Endothelial cell of umbilical vein (primary cell): ENCODE data around the gene GNB1. TPM values are rescaled to one million over a fixed set of nuclear protein-coding genes. Genes with fewer than 3 reads are reported as not detected.

Experiments
- BruUV-seq: library from RNA; stranded (reverse); fragments of 400-500 nt; replicated peaks from 2 replicates; lab custom pipeline; 2021; lab: Mats Ljungman, UMichigan
- CTCF ChIA-PET: fragments of 300-600, 350-600 bp; sonication (Branson Sonifier 250); formaldehyde crosslinking; loops from one replicate; lab custom pipeline; 2021; ENCODE audit warnings: antibody characterized with exemption, inconsistent platforms; lab: Charles Lee
- POLR2A ChIA-PET: fragments of 300-600, 350-600 bp; sonication (Branson Sonifier 250); formaldehyde crosslinking; loops from one replicate; lab custom pipeline; 2021; ENCODE audit warnings: antibody characterized with exemption, inconsistent platforms; lab: Charles Lee
- DNase-seq: peaks from one replicate; pipeline ENCODE4 v3.0.0-alpha.2; 2011; ENCODE audit warnings: low read depth, low spot score
- FAIRE-seq: peaks from 2 replicates; lab custom pipeline; 2011; peaks lifted over from hg19 to GRCh38; lab: Jason Lieb, UNC
- H2AFZ ChIP-seq: 2 replicates; pipeline ENCODE4 v1.6.0; 2012; ENCODE audit warnings: low read depth, low read length, control low read depth, inconsistent platforms
- H3K27ac ChIP-seq: 2 replicates; pipeline ENCODE4 v1.5.1; 2011; ENCODE audit warnings: low read depth, mild to moderate bottlenecking, control low read depth, low read length, moderate library complexity; ENCODE audit not compliant: insufficient read depth
- H3K27me3 ChIP-seq, 2 experiments: 2 replicates each; pipeline versions ENCODE4 v1.6.0 to v1.6.1; 2011; ENCODE audit warnings: low read length in 2 of 2, mixed read lengths in 1 of 2; ENCODE audit not compliant: control insufficient read depth in 2 of 2, insufficient read depth in 2 of 2
- H3K36me3 ChIP-seq, 2 experiments: 2 replicates in 1 of 2; 3 replicates in 1 of 2; pipeline ENCODE4 v1.5.1; 2011; ENCODE audit warnings: low read length in 2 of 2, mild to moderate bottlenecking in 1 of 2, moderate library complexity in 1 of 2; ENCODE audit not compliant: control insufficient read depth in 2 of 2, insufficient read depth in 2 of 2; ENCODE audit errors: extremely low read depth in 1 of 2
- H3K4me1 ChIP-seq: 3 replicates; pipeline ENCODE4 v1.5.1; 2011; ENCODE audit warnings: mild to moderate bottlenecking, low read length; ENCODE audit not compliant: control insufficient read depth, insufficient read depth; ENCODE audit errors: extremely low read depth
- H3K4me2 ChIP-seq: 2 replicates; pipeline ENCODE4 v1.6.1; 2011; ENCODE audit warnings: low read length, control low read depth, mixed read lengths; ENCODE audit not compliant: insufficient read depth
- H3K4me3 ChIP-seq, 3 experiments: fragments of 200-600 bp in 1 of 3; sonication (generic), shearing (Covaris generic) in 1 of 3; replicated peaks in 1 of 3; 2 replicates each; pipeline ENCODE4 v1.5.1; 2011 to 2016; ENCODE audit warnings: control low read depth in 3 of 3, low read length in 3 of 3, mild to moderate bottlenecking in 2 of 3, inconsistent platforms in 1 of 3, low read depth in 1 of 3, moderate library complexity in 1 of 3; ENCODE audit not compliant: insufficient read depth in 1 of 3
- H3K79me2 ChIP-seq: 2 replicates; pipeline ENCODE4 v1.6.0; 2012; ENCODE audit warnings: low read length, inconsistent platforms; ENCODE audit not compliant: control insufficient read depth, insufficient read depth
- H3K9ac ChIP-seq: replicated peaks from 2 replicates; pipeline ENCODE3; 2011; ENCODE audit warnings: low read length, control low read depth; ENCODE audit not compliant: insufficient read depth; ENCODE audit errors: extremely low read depth
- H3K9me1 ChIP-seq: replicated peaks from 3 replicates; pipeline ENCODE4 v1.6.0; 2011; ENCODE audit warnings: mild to moderate bottlenecking, low read length; ENCODE audit not compliant: control insufficient read depth, insufficient read depth; ENCODE audit errors: extremely low read depth
- H3K9me3 ChIP-seq: replicated peaks from 2 replicates; pipeline ENCODE4 v1.5.1; 2012; ENCODE audit warnings: low read length, inconsistent platforms; ENCODE audit not compliant: control insufficient read depth, insufficient read depth
- H4K20me1 ChIP-seq: replicated peaks from 2 replicates; pipeline ENCODE3; 2011; ENCODE audit warnings: mild to moderate bottlenecking, low read length; ENCODE audit not compliant: control insufficient read depth, insufficient read depth; ENCODE audit errors: extremely low read depth
- EZH2 ChIP-seq: IDR thresholded peaks from 2 replicates; pipeline ENCODE4 v1.6.1; 2012; ENCODE audit warnings: borderline replicate concordance, low read depth, mild to moderate bottlenecking, moderate library complexity, low read length, inconsistent platforms; ENCODE audit not compliant: severe bottlenecking
- FOS ChIP-seq: IDR thresholded peaks from 2 replicates; pipeline ENCODE4 v1.6.1; 2011; ENCODE audit warnings: mild to moderate bottlenecking, low read length, moderate library complexity, borderline replicate concordance; ENCODE audit not compliant: insufficient read depth
- GATA2 ChIP-seq: IDR thresholded peaks from 2 replicates; pipeline ENCODE4 v1.7.0; 2011; ENCODE audit warnings: low read depth, mild to moderate bottlenecking, moderate library complexity, mixed read lengths, low read length; ENCODE audit not compliant: insufficient read length, insufficient read depth
- JUN ChIP-seq: IDR thresholded peaks from 2 replicates; pipeline ENCODE4 v1.6.1; 2011; ENCODE audit warnings: borderline replicate concordance, low read depth; ENCODE audit not compliant: insufficient read length, insufficient read depth
- MYC ChIP-seq: IDR thresholded peaks from one replicate; pipeline ENCODE4 v1.6.1; 2011; ENCODE audit warnings: mild to moderate bottlenecking, low read depth, low read length
- POLR2A ChIP-seq: IDR thresholded peaks from 2 replicates; pipeline ENCODE4 v1.6.1; 2012; ENCODE audit warnings: low read depth, mild to moderate bottlenecking, control low read depth, low read length
- POLR2AphosphoS5 ChIP-seq: IDR thresholded peaks from 2 replicates; pipeline ENCODE4 v1.6.1; 2012; ENCODE audit warnings: low read depth, mild to moderate bottlenecking, control low read depth, low read length, moderate library complexity; ENCODE audit not compliant: insufficient read depth
- dilution Hi-C: fragments of 300-500 bp; cut with MboI; formaldehyde crosslinking; loops from one replicate; pipeline ENCODE4 v1.15.0; 2019; ENCODE audit warnings: low sequenced_read_pairs; ENCODE audit not compliant: extremely low pct_ligation_motif_present
- intact Hi-C: fragments of 100-400 bp; cut with micrococcal nuclease; formaldehyde crosslinking; loops from one replicate; pipeline ENCODE4 v1.10.0; 2022
- polyA plus RNA-seq, 4 experiments: library from polyadenylated mRNA; depleted of rRNA in 3 of 4; stranded (reverse) in 3 of 4; unstranded in 1 of 4; fragments of >200 nt; gene quantifications; 2 replicates each; pipeline versions ENCODE4 v1.2.1 to v1.2.3, GENCODE V29; 2011 to 2012; ENCODE audit warnings: missing spikeins in 1 of 4
- total RNA-seq: library from RNA; stranded (reverse); gene quantifications from 2 replicates; pipeline ENCODE4 v1.2.3, GENCODE V29; 2021
- TF ChIP-seq, protein P1 (sequence below): IDR thresholded peaks from 2 replicates; pipeline ENCODE4 v1.6.1; 2011; ENCODE audit not compliant: insufficient read depth, insufficient read length
- TF ChIP-seq, protein P2 (sequence below), 2 donors: IDR thresholded peaks; 1 replicate in 1 of 2; 2 replicates in 1 of 2; pipeline ENCODE4 v1.5.1; 2011; ENCODE audit warnings: low read length in 2 of 2, mild to moderate bottlenecking in 2 of 2, moderate library complexity in 2 of 2, control low read depth in 1 of 2, inconsistent platforms in 1 of 2, low read depth in 1 of 2; ENCODE audit not compliant: insufficient read depth in 1 of 2; ENCODE audit errors: extremely low read depth in 1 of 2

The GNB1 gene
- total and polyA plus RNA-seq, 2 donors (not counting 3 experiments of a cell fraction or from before 2014, with no cell fraction given), result 501 to 529 TPM

DNA sequence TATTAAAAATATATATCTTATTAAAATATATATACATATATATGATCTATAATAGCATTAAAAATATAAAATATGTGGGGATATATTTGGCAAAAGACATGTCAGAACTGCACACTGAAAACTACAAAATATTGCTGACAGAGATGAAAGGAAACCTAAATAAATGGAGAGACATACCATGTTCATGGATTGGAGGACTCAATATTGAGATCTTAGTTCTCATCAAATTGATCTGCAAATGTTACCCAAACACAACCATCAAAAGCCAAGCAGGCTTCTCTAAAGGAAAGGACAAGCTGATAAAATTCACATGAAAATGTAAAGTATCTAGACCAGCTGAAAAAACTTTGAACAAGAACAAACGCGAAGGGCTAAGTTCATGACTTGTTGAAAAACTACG, 119.8 kb downstream of the GNB1 start:
- DNase-seq (no peak), FAIRE-seq (no peak)
- peaks cover 2% of the 10 kb centered on the region for H4K20me1 ChIP-seq
- H3K9ac ChIP-seq, result no peak overlapping the region
- no peak overlapping the region for H3K4me3 ChIP-seq
- H2AFZ ChIP-seq, result no peak overlapping the region
- dilution Hi-C loops, result no loop called here
- no peaks in the 10 kb centered on the region for H3K9me3 ChIP-seq
- H3K36me3 ChIP-seq, result no peaks in the 10 kb centered on the region
- intact Hi-C loops, result no loop called here
- no peaks in the 10 kb centered on the region for H3K9me1 ChIP-seq
- H3K27ac ChIP-seq, result no peak overlapping the region
- POLR2A ChIA-PET, result no interaction called here
- H3K27me3 ChIP-seq, result no peaks in the 10 kb centered on the region
- CTCF ChIA-PET, result no interaction called here
- no TSS peak for BruUV-seq
- H3K4me2 ChIP-seq, result no peak overlapping the region
- peaks cover 82% of the 10 kb centered on the region for H3K79me2 ChIP-seq
- no peaks in the 10 kb centered on the region for H3K4me1 ChIP-seq
- TF ChIP-seq EZH2 (no peak), POLR2AphosphoS5 (no peak), MYC (no peak), FOS (no peak), JUN (no peak), POLR2A (no peak), GATA2 (no peak)
- TF ChIP-seq, protein P1, sequence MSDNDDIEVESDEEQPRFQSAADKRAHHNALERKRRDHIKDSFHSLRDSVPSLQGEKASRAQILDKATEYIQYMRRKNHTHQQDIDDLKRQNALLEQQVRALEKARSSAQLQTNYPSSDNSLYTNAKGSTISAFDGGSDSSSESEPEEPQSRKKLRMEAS, result no peak
- TF ChIP-seq, protein P2, sequence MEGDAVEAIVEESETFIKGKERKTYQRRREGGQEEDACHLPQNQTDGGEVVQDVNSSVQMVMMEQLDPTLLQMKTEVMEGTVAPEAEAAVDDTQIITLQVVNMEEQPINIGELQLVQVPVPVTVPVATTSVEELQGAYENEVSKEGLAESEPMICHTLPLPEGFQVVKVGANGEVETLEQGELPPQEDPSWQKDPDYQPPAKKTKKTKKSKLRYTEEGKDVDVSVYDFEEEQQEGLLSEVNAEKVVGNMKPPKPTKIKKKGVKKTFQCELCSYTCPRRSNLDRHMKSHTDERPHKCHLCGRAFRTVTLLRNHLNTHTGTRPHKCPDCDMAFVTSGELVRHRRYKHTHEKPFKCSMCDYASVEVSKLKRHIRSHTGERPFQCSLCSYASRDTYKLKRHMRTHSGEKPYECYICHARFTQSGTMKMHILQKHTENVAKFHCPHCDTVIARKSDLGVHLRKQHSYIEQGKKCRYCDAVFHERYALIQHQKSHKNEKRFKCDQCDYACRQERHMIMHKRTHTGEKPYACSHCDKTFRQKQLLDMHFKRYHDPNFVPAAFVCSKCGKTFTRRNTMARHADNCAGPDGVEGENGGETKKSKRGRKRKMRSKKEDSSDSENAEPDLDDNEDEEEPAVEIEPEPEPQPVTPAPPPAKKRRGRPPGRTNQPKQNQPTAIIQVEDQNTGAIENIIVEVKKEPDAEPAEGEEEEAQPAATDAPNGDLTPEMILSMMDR (IDR thresholded peaks at IDR 0.05; ENCODE audit: extremely low read depth in 1 of 2, insufficient read depth in 1 of 2, low read depth in 1 of 2, low read length in 2 of 2), result no peak
